Erythroblast (primary cell): ENCODE data around the gene RARA.

ENCODE experiments used
- GATA1 ChIP-seq: IDR thresholded peaks from 2 replicates; pipeline ENCODE4 v1.6.1; 2011; ENCODE audit warnings: low read depth, mild to moderate bottlenecking, control low read depth, low read length, moderate library complexity
- POLR2A ChIP-seq: IDR thresholded peaks from 2 replicates; pipeline ENCODE4 v1.6.1; 2011; ENCODE audit warnings: mild to moderate bottlenecking, low read length

DNA sequence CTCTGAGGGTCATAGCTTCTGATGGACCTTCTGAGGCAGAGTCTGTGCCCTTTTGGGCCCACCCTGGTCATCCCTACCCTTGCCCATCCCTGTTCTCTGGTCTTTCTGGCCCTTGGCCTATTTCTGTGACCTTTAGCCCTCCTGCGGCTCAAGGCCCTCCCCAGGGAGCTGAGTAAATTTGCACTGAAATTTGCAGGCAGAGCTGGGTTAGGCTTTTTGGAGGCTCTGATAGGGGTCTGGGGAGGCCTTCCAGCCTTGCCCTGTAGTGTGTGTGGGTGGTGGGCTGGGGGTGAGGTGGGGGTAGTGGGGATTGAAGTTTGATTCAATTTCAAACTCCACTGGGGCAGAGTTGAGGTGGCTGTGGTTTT, 17.8 kb downstream of the RARA start:
- TF ChIP-seq POLR2A (no peak), GATA1 (no peak)
